Tibial nerve (tissue), 4 donors: ENCODE measurements around the gene COL4A1. TPM values are rescaled to one million over a fixed set of nuclear protein-coding genes. Genes with fewer than 3 reads are reported as not detected.
A peak's percentile ranks its signal among the peaks of the same experiment; 100 is the strongest.

ENCODE experiments used
- DNase-seq, 2 donors: peaks; one replicate each; pipeline ENCODE4 v3.0.0-alpha.2; 2019; ENCODE audit warnings: low spot score in 2 of 2
- H3K27ac ChIP-seq, 4 donors: fragments of 200-600 bp; sonication (generic) in 3 of 4; one replicate each; pipeline ENCODE4 v1.5.1; 2017 to 2019; ENCODE audit warnings: mild to moderate bottlenecking in 1 of 4
- H3K27me3 ChIP-seq, 2 donors: fragments of 200-600 bp; sonication (generic) in 1 of 2; one replicate each; pipeline versions ENCODE4 v1.5.1 to v1.6.0; 2017 to 2019
- H3K36me3 ChIP-seq, 3 donors: fragments of 200-600 bp; sonication (generic); one replicate each; pipeline ENCODE4 v1.5.1; 2018 to 2019
- H3K4me1 ChIP-seq, 4 donors: fragments of 200-600 bp; sonication (generic) in 3 of 4; one replicate each; pipeline ENCODE4 v1.5.1; 2017 to 2019
- H3K4me3 ChIP-seq, 4 donors: fragments of 200-600 bp; sonication (generic) in 3 of 4; one replicate each; pipeline ENCODE4 v1.5.1; 2017 to 2019; ENCODE audit warnings: mild to moderate bottlenecking in 1 of 4, moderate library complexity in 1 of 4
- H3K9me3 ChIP-seq, 4 donors: fragments of 200-600 bp; sonication (generic) in 3 of 4; one replicate each; pipeline ENCODE4 v1.5.1; 2017 to 2019
- CTCF ChIP-seq, 5 experiments: fragments of 200-600 bp in 3 of 5; fragments of 450-650 bp in 2 of 5; sonication (generic) in 3 of 5; IDR thresholded peaks; one replicate each; pipeline ENCODE4 v1.5.1; 2016 to 2019; ENCODE audit warnings: antibody characterized with exemption in 5 of 5, mild to moderate bottlenecking in 3 of 5, moderate library complexity in 2 of 5
- EP300 ChIP-seq, 2 donors: sonication (generic); formaldehyde crosslinking; IDR thresholded peaks; one replicate each; pipeline ENCODE4 v1.6.1; 2017; ENCODE audit warnings: antibody characterized with exemption in 2 of 2, mild to moderate bottlenecking in 1 of 2
- POLR2A ChIP-seq, 2 donors: fragments of 450-650 bp; IDR thresholded peaks; one replicate each; pipeline ENCODE4 v1.6.1; 2017; ENCODE audit warnings: antibody characterized with exemption in 2 of 2, mild to moderate bottlenecking in 2 of 2, moderate library complexity in 2 of 2
- WGBS, 2 donors: methylation state at CpG; one replicate each; pipeline ENCODE4 v1.1.5; 2018; 5-methylcytosine and 5-hydroxymethylcytosine counted together
- total RNA-seq, 4 donors: library from RNA; depleted of rRNA; stranded (reverse); fragments of >200 nt; gene quantifications; one replicate each; pipeline ENCODE4 v1.1.0, GENCODE V29; 2016

The COL4A1 gene
- total RNA-seq, 4 donors from 2014 or later = 385 to 583 (median 526) TPM

GRCh38 chr13:110345701-110346100, 38.7 kb upstream of the COL4A1 start:
- no peak for DNase-seq
- peak overlapping the region in 1 of 4 donors; percentile 50 for H3K27ac ChIP-seq
- 75 to 84% methylated on average over 4 of the region's 4 CpGs for WGBS, 2 donors

GRCh38 chr13:110345266-110345665, 38.3 kb upstream of the COL4A1 start:
- Histone ChIP-seq H3K4me1 (peaks cover 0 to 98% (median 31%) of the 10 kb centered on the region in 4 donors), H3K4me3 (no peak overlapping the region), H3K36me3 (no peaks in the 10 kb centered on the region), H3K27me3 (no peaks in the 10 kb centered on the region), H3K9me3 (no peaks in the 10 kb centered on the region), H3K27ac (no peak overlapping the region)
- DNase-seq = no peak
- 89 to 93% methylated on average over 7 of the region's 7 CpGs for WGBS, 2 donors
- no peak for TF ChIP-seq CTCF (IDR thresholded peaks at IDR 0.05)
- no peak for TF ChIP-seq EP300 (IDR thresholded peaks at IDR 0.05)
- TF ChIP-seq POLR2A (IDR thresholded peaks at IDR 0.05) = no peak

More at GRCh38 chr13:110345701-110346100, 38.7 kb upstream of the COL4A1 start:
- TF ChIP-seq POLR2A (IDR thresholded peaks at IDR 0.05) (no peak), EP300 (IDR thresholded peaks at IDR 0.05) (no peak)
- no peaks in the 10 kb centered on the region for H3K9me3 ChIP-seq
- no peak overlapping the region for H3K4me3 ChIP-seq
- H3K4me1 ChIP-seq = peaks cover 0 to 98% (median 27%) of the 10 kb centered on the region in 4 donors
- H3K27me3 ChIP-seq = no peaks in the 10 kb centered on the region
- H3K36me3 ChIP-seq = no peaks in the 10 kb centered on the region

GRCh38 chr13:110344320-110344719, 37.4 kb upstream of the COL4A1 start:
- WGBS, 2 donors = 95 to 96% methylated on average over 5 of the region's 5 CpGs
- H3K9me3 ChIP-seq = no peaks in the 10 kb centered on the region
- H3K27me3 ChIP-seq = no peaks in the 10 kb centered on the region
- TF ChIP-seq EP300 (IDR thresholded peaks at IDR 0.05) (no peak), POLR2A (IDR thresholded peaks at IDR 0.05) (no peak), CTCF (IDR thresholded peaks at IDR 0.05) (no peak)
- H3K36me3 ChIP-seq = no peaks in the 10 kb centered on the region
- peak overlapping the region in 1 of 4 donors; percentile 90 for H3K27ac ChIP-seq
- DNase-seq = no peak
- H3K4me1 ChIP-seq = peaks cover 0 to 98% (median 35%) of the 10 kb centered on the region in 4 donors
- H3K4me3 ChIP-seq = no peak overlapping the region

- WGBS, 2 donors = 69 to 72% methylated on average over 16 of the region's 16 CpGs
- Histone ChIP-seq H3K27me3 (no peaks in the 10 kb centered on the region), H3K4me3 (no peak overlapping the region), H3K4me1 (peaks cover 0 to 98% (median 36%) of the 10 kb centered on the region in 4 donors), H3K9me3 (no peaks in the 10 kb centered on the region), H3K27ac (peak overlapping the region in 2 of 4 donors; percentile 89 to 90), H3K36me3 (no peaks in the 10 kb centered on the region)
- no peak for DNase-seq
- TF ChIP-seq CTCF (IDR thresholded peaks at IDR 0.05) (no peak), EP300 (IDR thresholded peaks at IDR 0.05) (no peak), POLR2A (IDR thresholded peaks at IDR 0.05) (no peak)
Observed at GRCh38 chr13:110343241-110343865, 36.4 kb upstream of the COL4A1 start.

GRCh38 chr13:110342474-110342873, 35.5 kb upstream of the COL4A1 start:
- Histone ChIP-seq H3K27me3 (no peaks in the 10 kb centered on the region), H3K4me1 (peaks cover 3 to 98% (median 39%) of the 10 kb centered on the region in 4 donors), H3K4me3 (no peak overlapping the region), H3K9me3 (no peaks in the 10 kb centered on the region), H3K36me3 (no peaks in the 10 kb centered on the region), H3K27ac (peak overlapping the region in 2 of 4 donors; percentile 89 to 90)
- WGBS, 2 donors = 62 to 75% methylated on average over 9 of the region's 9 CpGs
- DNase-seq = no peak
- no peak for TF ChIP-seq POLR2A (IDR thresholded peaks at IDR 0.05)
- TF ChIP-seq EP300 (IDR thresholded peaks at IDR 0.05) = no peak
- TF ChIP-seq CTCF (IDR thresholded peaks at IDR 0.05) = no peak
